Keratinocyte (primary cell): ENCODE measurements around the gene LY86. TPM values are rescaled to one million over a fixed set of nuclear protein-coding genes. Genes with fewer than 3 reads are reported as not detected.

Experiments used
- DNase-seq: peaks from one replicate; pipeline ENCODE4 v3.0.0-alpha.2; 2011; ENCODE audit warnings: low read depth, missing footprints, low spot score
- FAIRE-seq: peaks from 2 replicates; lab custom pipeline; 2011; peaks lifted over from hg19 to GRCh38; lab: Jason Lieb, UNC
- H2AFZ ChIP-seq: 2 replicates; pipeline ENCODE4 v1.6.0; 2012; ENCODE audit warnings: low read length, control low read depth, inconsistent platforms; ENCODE audit not compliant: control insufficient read depth
- H3K27ac ChIP-seq: 2 replicates; pipeline ENCODE4 v1.5.1; 2011; ENCODE audit warnings: low read length; ENCODE audit not compliant: control insufficient read depth, insufficient read depth
- H3K27me3 ChIP-seq: 3 replicates; pipeline ENCODE4 v1.6.0; 2011; ENCODE audit warnings: low read length; ENCODE audit not compliant: control insufficient read depth, insufficient read depth; ENCODE audit errors: extremely low read depth
- H3K36me3 ChIP-seq, 2 experiments: 2 replicates in 1 of 2; 3 replicates in 1 of 2; pipeline ENCODE4 v1.5.1; 2011; ENCODE audit warnings: low read length in 2 of 2, mild to moderate bottlenecking in 1 of 2; ENCODE audit not compliant: control insufficient read depth in 2 of 2, insufficient read depth in 2 of 2; ENCODE audit errors: extremely low read depth in 1 of 2
- H3K4me1 ChIP-seq: 3 replicates; pipeline ENCODE4 v1.5.1; 2011; ENCODE audit warnings: low read length; ENCODE audit not compliant: control insufficient read depth, insufficient read depth; ENCODE audit errors: extremely low read depth
- H3K4me2 ChIP-seq: 3 replicates; pipeline ENCODE4 v1.6.0; 2011; ENCODE audit warnings: low read depth, low read length; ENCODE audit not compliant: control insufficient read depth, insufficient read depth; ENCODE audit errors: extremely low read depth
- H3K4me3 ChIP-seq, 3 experiments: fragments of 200-600 bp in 1 of 3; sonication (generic) in 1 of 3; 2 replicates in 2 of 3; 3 replicates in 1 of 3; pipeline ENCODE4 v1.5.1; 2011 to 2016; ENCODE audit warnings: low read length in 3 of 3, mild to moderate bottlenecking in 3 of 3, control low read depth in 2 of 3, inconsistent platforms in 1 of 3, low read depth in 1 of 3, mixed read lengths in 1 of 3, mixed run types in 1 of 3, moderate library complexity in 1 of 3; ENCODE audit not compliant: control insufficient read depth in 2 of 3, insufficient read depth in 2 of 3; ENCODE audit errors: extremely low read depth in 1 of 3
- H3K79me2 ChIP-seq: 2 replicates; pipeline ENCODE4 v1.6.0; 2012; ENCODE audit warnings: low read length; ENCODE audit not compliant: control insufficient read depth, insufficient read depth
- H3K9ac ChIP-seq: 3 replicates; pipeline ENCODE4 v1.6.0; 2011; ENCODE audit warnings: low read length; ENCODE audit not compliant: control insufficient read depth, insufficient read depth; ENCODE audit errors: extremely low read depth
- H3K9me1 ChIP-seq: 3 replicates; pipeline ENCODE4 v1.6.0; 2011; ENCODE audit warnings: low read length; ENCODE audit not compliant: control insufficient read depth, insufficient read depth; ENCODE audit errors: extremely low read depth
- H3K9me3 ChIP-seq: 2 replicates; pipeline ENCODE4 v1.5.1; 2012; ENCODE audit warnings: low read depth, low read length; ENCODE audit not compliant: control insufficient read depth
- H4K20me1 ChIP-seq: 3 replicates; pipeline ENCODE4 v1.6.0; 2011; ENCODE audit warnings: low read length; ENCODE audit not compliant: control insufficient read depth, insufficient read depth; ENCODE audit errors: extremely low read depth
- CTCF ChIP-seq, 3 experiments: IDR thresholded peaks in 1 of 3; conservative IDR thresholded peaks in 1 of 3; optimal IDR thresholded peaks in 1 of 3; 2 replicates in 2 of 3; 3 replicates in 1 of 3; pipeline versions ENCODE3 to v1.5.1; 2011; ENCODE audit warnings: low read length in 3 of 3, mild to moderate bottlenecking in 3 of 3, moderate library complexity in 2 of 3, control low read depth in 1 of 3, inconsistent platforms in 1 of 3; ENCODE audit not compliant: insufficient read depth in 2 of 3; ENCODE audit errors: extremely low read depth in 1 of 3
- EZH2 ChIP-seq: IDR thresholded peaks from one replicate; pipeline ENCODE4 v1.6.1; 2012; ENCODE audit warnings: inconsistent platforms, mild to moderate bottlenecking, low read length, moderate library complexity
- dilution Hi-C: fragments of 300-500 bp; cut with MboI; formaldehyde crosslinking; loops from one replicate; pipeline ENCODE4 v1.7.0; 2020; ENCODE audit warnings: low sequenced_read_pairs; ENCODE audit not compliant: extremely low pct_ligation_motif_present
- polyA plus RNA-seq, 5 experiments: library from polyadenylated mRNA; depleted of rRNA in 3 of 5; stranded (reverse) in 3 of 5; stranded (forward) in 1 of 5; unstranded in 1 of 5; fragments of >200 nt; gene quantifications; 1 replicate in 1 of 5; 2 replicates in 3 of 5; 3 replicates in 1 of 5; pipeline versions ENCODE4 v1.2.1 to v1.2.3, GENCODE V29; 2011 to 2012; ENCODE audit warnings: missing spikeins in 2 of 5, low read depth in 1 of 5, low replicate concordance in 1 of 5

LY86 gene
- polyA plus RNA-seq, 1 donor (not counting 4 experiments of a cell fraction or from before 2014, with no cell fraction given), result not detected

GRCh38 chr6:6569096-6569810 lies 19.3 kb upstream of the LY86 start:
- no peaks in the 10 kb centered on the region for H3K9me1 ChIP-seq
- H3K27ac ChIP-seq, result no peak overlapping the region
- H4K20me1 ChIP-seq, result no peaks in the 10 kb centered on the region
- no peaks in the 10 kb centered on the region for H3K79me2 ChIP-seq
- no peak for FAIRE-seq
- H3K36me3 ChIP-seq, result no peaks in the 10 kb centered on the region
- H3K27me3 ChIP-seq, result peaks cover 18% of the 10 kb centered on the region
- dilution Hi-C loops, result no loop called here
- TF ChIP-seq CTCF (optimal IDR thresholded peaks at IDR 0.05 in 1 of 3, IDR thresholded peaks at IDR 0.05 in 1 of 3, conservative IDR thresholded peaks at IDR 0.05 in 1 of 3; ENCODE audit: extremely low read depth in 1 of 3, insufficient read depth in 2 of 3, low read length in 3 of 3) (no peak), EZH2 (no peak)
- H3K4me2 ChIP-seq, result no peak overlapping the region
- no peak overlapping the region for H2AFZ ChIP-seq
- H3K9ac ChIP-seq, result no peak overlapping the region
- no peak overlapping the region for H3K4me3 ChIP-seq
- no peak for DNase-seq
- H3K4me1 ChIP-seq, result no peaks in the 10 kb centered on the region
- no peaks in the 10 kb centered on the region for H3K9me3 ChIP-seq

- DNase-seq (no peak), FAIRE-seq (no peak)
- TF ChIP-seq EZH2, result no peak
- TF ChIP-seq CTCF (optimal IDR thresholded peaks at IDR 0.05 in 1 of 3, IDR thresholded peaks at IDR 0.05 in 1 of 3, conservative IDR thresholded peaks at IDR 0.05 in 1 of 3; ENCODE audit: extremely low read depth in 1 of 3, insufficient read depth in 2 of 3, low read length in 3 of 3), result no peak
- no peak overlapping the region for H2AFZ ChIP-seq
- H3K9me3 ChIP-seq, result no peaks in the 10 kb centered on the region
- H3K4me2 ChIP-seq, result no peak overlapping the region
- H3K9me1 ChIP-seq, result no peaks in the 10 kb centered on the region
- H3K36me3 ChIP-seq, result no peaks in the 10 kb centered on the region
- no peaks in the 10 kb centered on the region for H4K20me1 ChIP-seq
- no peaks in the 10 kb centered on the region for H3K4me1 ChIP-seq
- dilution Hi-C loops, result no loop called here
- no peak overlapping the region for H3K9ac ChIP-seq
- no peak overlapping the region for H3K4me3 ChIP-seq
- H3K79me2 ChIP-seq, result no peaks in the 10 kb centered on the region
- H3K27me3 ChIP-seq, result peaks cover 18% of the 10 kb centered on the region
- no peak overlapping the region for H3K27ac ChIP-seq
Observed at GRCh38 chr6:6569811-6570164, 18.7 kb upstream of the LY86 start.
